NCI-H510A (cell line): ENCODE data around the gene CD2.
A peak's percentile ranks its signal among the peaks of the same experiment; 100 is the strongest.
"Not testable (repeated sequence)": the region's sequence is repeated elsewhere in the genome, so short reads cannot be mapped to it uniquely, and the experiment has no call there.

Source experiments
- DNase-seq: peaks from one replicate; lab custom pipeline; 2025; lab: John Stamatoyannopoulos, UW

CD2 gene

GRCh38 chr1:116731439-116731838, 22.8 kb upstream of the CD2 start:
- no peak for DNase-seq

- no peak for DNase-seq
These were observed 21.5 kb upstream of the CD2 start for GRCh38 chr1:116732726-116733125.

GRCh38 chr1:116733476-116734365, 20.5 kb upstream of the CD2 start:
- DNase-seq: no peak

GRCh38 chr1:116735246-116735645, 19.0 kb upstream of the CD2 start:
- no peak for DNase-seq

- peak; percentile 12 for DNase-seq
These were observed 17.0 kb upstream of the CD2 start for GRCh38 chr1:116737020-116737854.

GRCh38 chr1:116737855-116738321, 16.3 kb upstream of the CD2 start:
- no peak for DNase-seq

- DNase-seq: no peak
These were observed 15.4 kb upstream of the CD2 start for GRCh38 chr1:116738673-116739370.

- DNase-seq: no peak
These were observed 14.7 kb upstream of the CD2 start for GRCh38 chr1:116739371-116740012.

GRCh38 chr1:116740296-116740695, 13.9 kb upstream of the CD2 start:
- DNase-seq: no peak

- DNase-seq: no peak
These were observed 13.5 kb upstream of the CD2 start for GRCh38 chr1:116740746-116741145.

- DNase-seq: no peak
These were observed 12.2 kb upstream of the CD2 start for GRCh38 chr1:116741836-116742565.

GRCh38 chr1:116743535-116743934, 10.7 kb upstream of the CD2 start:
- DNase-seq: no peak

GRCh38 chr1:116748272-116748671, 6.0 kb upstream of the CD2 start:
- DNase-seq: no peak

- no peak for DNase-seq
These were observed 3.1 kb upstream of the CD2 start for GRCh38 chr1:116751146-116751545.

GRCh38 chr1:116751621-116752020, 2.6 kb upstream of the CD2 start:
- no peak for DNase-seq

GRCh38 chr1:116753312-116753711, 918 bp upstream of the CD2 start:
- no peak for DNase-seq

GRCh38 chr1:116755066-116755465, 836 bp downstream of the CD2 start:
- DNase-seq: no peak

GRCh38 chr1:116755681-116756080, 1.5 kb downstream of the CD2 start:
- no peak for DNase-seq

- not testable (repeated sequence) for DNase-seq
These were observed 1.9 kb downstream of the CD2 start for GRCh38 chr1:116756092-116756491.

- DNase-seq: not testable (repeated sequence)
These were observed 4.2 kb downstream of the CD2 start for GRCh38 chr1:116758456-116758815.

- no peak for DNase-seq
These were observed 5.4 kb downstream of the CD2 start for GRCh38 chr1:116759636-116760035.
